GM23338 (cell line): ENCODE data around the gene CAMTA1. TPM values are rescaled to one million over a fixed set of nuclear protein-coding genes. Genes with fewer than 3 reads are reported as not detected.

ENCODE experiments used
- ATAC-seq: fragments of 200-7000 bp; cut with Tn5 transposase; 3 replicates; pipeline ENCODE4 v1.9.1; 2020
- DNase-seq: peaks from one replicate; pipeline ENCODE4 v3.0.0-alpha.2; 2015; ENCODE audit warnings: low spot score
- H2AFZ ChIP-seq: fragments of 200-600 bp; sonication (generic); 2 replicates; pipeline ENCODE4 v1.8.0; 2016; ENCODE audit warnings: antibody characterized with exemption, mild to moderate bottlenecking, moderate library complexity
- H3F3A ChIP-seq: fragments of 200-600 bp; sonication (generic); replicated peaks from 2 replicates; pipeline ENCODE4 v1.8.0; 2017; ENCODE audit warnings: antibody characterized with exemption, mixed run types, low read depth
- H3K27ac ChIP-seq: fragments of 200-600 bp; sonication (generic); 2 replicates; pipeline ENCODE4 v1.6.1; 2016; ENCODE audit warnings: low read depth
- H3K27me3 ChIP-seq: fragments of 200-600 bp; sonication (generic); 2 replicates; pipeline ENCODE4 v1.8.0; 2016; ENCODE audit warnings: mild to moderate bottlenecking, mixed run types, moderate library complexity; ENCODE audit not compliant: insufficient read depth
- H3K36me3 ChIP-seq: fragments of 200-600 bp; sonication (generic); 2 replicates; pipeline ENCODE4 v1.8.0; 2016; ENCODE audit warnings: mild to moderate bottlenecking; ENCODE audit not compliant: insufficient read depth
- H3K4me1 ChIP-seq: fragments of 200-600 bp; sonication (generic); 2 replicates; pipeline ENCODE4 v1.8.0; 2016; ENCODE audit warnings: mild to moderate bottlenecking, moderate library complexity; ENCODE audit not compliant: insufficient read depth
- H3K4me2 ChIP-seq: fragments of 200-600 bp; sonication (generic); 2 replicates; pipeline ENCODE4 v1.7.1; 2017; ENCODE audit warnings: mixed run types
- H3K4me3 ChIP-seq: fragments of 200-600 bp; sonication (generic); 2 replicates; pipeline ENCODE4 v1.6.1; 2016; ENCODE audit warnings: mixed run types
- H3K79me2 ChIP-seq: fragments of 200-600 bp; sonication (generic); replicated peaks from 2 replicates; pipeline ENCODE4 v1.8.0; 2017; ENCODE audit warnings: mild to moderate bottlenecking; ENCODE audit not compliant: insufficient read depth
- H3K9me2 ChIP-seq: fragments of 200-600 bp; sonication (generic); 2 replicates; pipeline ENCODE4 v1.8.0; 2017; ENCODE audit not compliant: insufficient read depth
- H4K20me1 ChIP-seq: fragments of 200-600 bp; sonication (generic); replicated peaks from 2 replicates; pipeline ENCODE4 v1.8.0; 2017; ENCODE audit warnings: mild to moderate bottlenecking; ENCODE audit not compliant: insufficient read depth
- H3K27ac Mint-ChIP-seq: 2 replicates; pipeline ENCODE4 v1.8.0; 2020; ENCODE audit warnings: inconsistent platforms, mild to moderate bottlenecking, moderate library complexity, mixed read lengths
- H3K27me3 Mint-ChIP-seq: 3 replicates; pipeline ENCODE4 v1.8.0; 2022; ENCODE audit warnings: low read depth, mild to moderate bottlenecking, moderate library complexity, mixed read lengths, inconsistent platforms; ENCODE audit not compliant: insufficient read depth, poor library complexity
- H3K36me3 Mint-ChIP-seq: 3 replicates; pipeline ENCODE4 v1.8.0; 2021; ENCODE audit warnings: low read depth, mild to moderate bottlenecking, inconsistent platforms, moderate library complexity, mixed read lengths
- H3K4me1 Mint-ChIP-seq: 3 replicates; pipeline ENCODE4 v1.8.0; 2020; ENCODE audit warnings: mild to moderate bottlenecking, inconsistent platforms, mixed read lengths
- H3K4me3 Mint-ChIP-seq: 3 replicates; pipeline ENCODE4 v1.8.0; 2021; ENCODE audit warnings: moderate library complexity, mild to moderate bottlenecking, inconsistent platforms, mixed read lengths
- H3K9me3 Mint-ChIP-seq: 3 replicates; pipeline ENCODE4 v1.8.0; 2020; ENCODE audit warnings: moderate library complexity, mild to moderate bottlenecking, inconsistent platforms, mixed read lengths
- ETS1 ChIP-seq: IDR thresholded peaks from 2 replicates; pipeline ENCODE4 v1.6.1; 2016; ENCODE audit warnings: antibody characterized with exemption
- NANOG ChIP-seq: IDR thresholded peaks from 2 replicates; pipeline ENCODE4 v1.6.1; 2016; ENCODE audit warnings: antibody characterized with exemption, borderline replicate concordance
- STAT1 ChIP-seq: IDR thresholded peaks from one replicate; pipeline ENCODE4 v1.6.1; 2016; ENCODE audit warnings: antibody characterized with exemption; ENCODE audit not compliant: unreplicated experiment
- ZNF462 ChIP-seq: fragments of 250-450 bp; sonication (Bioruptor Pico); IDR thresholded peaks from 2 replicates; pipeline ENCODE4 v1.5.0; 2020; ENCODE audit warnings: mild to moderate bottlenecking, moderate library complexity
- polyA plus RNA-seq: library from polyadenylated mRNA; unstranded; fragments of >200 nt; fragmentation: Nextera tagmentation; extraction: Ambion mirVana; gene quantifications from 2 replicates; pipeline ENCODE4 v1.2.1, GENCODE V29; 2016
- total RNA-seq: library from RNA; depleted of rRNA; stranded (reverse); fragments of >200 nt; shearing (Covaris generic); gene quantifications from 2 replicates; pipeline ENCODE4 v1.2.3, GENCODE V29; 2014

The CAMTA1 gene
- total and polyA plus RNA-seq, 2 experiments from 2014 or later, result 115 to 519 TPM

GRCh38 chr1:6941786-6942185, 156.5 kb downstream of the CAMTA1 start (continued):
- TF ChIP-seq ZNF462 (CRISPR knock-in tag), result no peak

GRCh38 chr1:6942990-6943389, 157.7 kb downstream of the CAMTA1 start:
- no peak for TF ChIP-seq ETS1
- Mint-ChIP-seq H3K9me3 (no peaks in the 10 kb centered on the region), H3K4me3 (no peak overlapping the region), H3K27me3 (peaks cover 2% of the 10 kb centered on the region), H3K27ac (no peak overlapping the region), H3K36me3 (no peaks in the 10 kb centered on the region), H3K4me1 (no peaks in the 10 kb centered on the region)
- no peak overlapping the region for H2AFZ ChIP-seq
- DNase-seq (no peak), ATAC-seq (no peak)
- H3K9me2 ChIP-seq, result no peaks in the 10 kb centered on the region
- no peaks in the 10 kb centered on the region for H3K4me1 ChIP-seq
- no peak overlapping the region for H3K4me3 ChIP-seq
- no peaks in the 10 kb centered on the region for H3K27me3 ChIP-seq
- H4K20me1 ChIP-seq, result no peaks in the 10 kb centered on the region
- no peak overlapping the region for H3K4me2 ChIP-seq
- H3K79me2 ChIP-seq, result no peaks in the 10 kb centered on the region
- H3F3A ChIP-seq, result no peaks in the 10 kb centered on the region
- H3K27ac ChIP-seq, result no peak overlapping the region
- no peaks in the 10 kb centered on the region for H3K36me3 ChIP-seq

GRCh38 chr1:6944434-6944833, 159.2 kb downstream of the CAMTA1 start:
- Mint-ChIP-seq H3K9me3 (no peaks in the 10 kb centered on the region), H3K27ac (no peak overlapping the region), H3K4me1 (no peaks in the 10 kb centered on the region), H3K4me3 (no peak overlapping the region), H3K36me3 (no peaks in the 10 kb centered on the region), H3K27me3 (peaks cover 5% of the 10 kb centered on the region)
- Histone ChIP-seq H2AFZ (no peak overlapping the region), H4K20me1 (no peaks in the 10 kb centered on the region), H3K4me3 (no peak overlapping the region), H3K27me3 (no peaks in the 10 kb centered on the region), H3F3A (no peaks in the 10 kb centered on the region), H3K36me3 (no peaks in the 10 kb centered on the region), H3K9me2 (no peaks in the 10 kb centered on the region), H3K27ac (no peak overlapping the region), H3K79me2 (no peaks in the 10 kb centered on the region), H3K4me1 (no peaks in the 10 kb centered on the region), H3K4me2 (no peak overlapping the region)
- ATAC-seq (no peak), DNase-seq (no peak)
- TF ChIP-seq NANOG (no peak), ETS1 (no peak), STAT1 (no peak)
